AG08395 (cell line): ENCODE measurements around the gene CACNA1F.

Source experiments
- DNase-seq: peaks from one replicate; pipeline ENCODE4 v3.0.0; 2012; ENCODE audit warnings: mixed read lengths, low spot score

Gene CACNA1F

GRCh38 chrX:49257846-49258748, 25.0 kb upstream of the CACNA1F start:
- DNase-seq: no peak

GRCh38 chrX:49257074-49257790, 24.1 kb upstream of the CACNA1F start:
- DNase-seq: no peak

GRCh38 chrX:49256268-49256995, 23.3 kb upstream of the CACNA1F start:
- DNase-seq: no peak

- no peak for DNase-seq
Measured at GRCh38 chrX:49254639-49255038, 21.5 kb upstream of the CACNA1F start.

GRCh38 chrX:49251325-49251724, 18.2 kb upstream of the CACNA1F start:
- no peak for DNase-seq

- no peak for DNase-seq
Measured at GRCh38 chrX:49250578-49250977, 17.4 kb upstream of the CACNA1F start.

GRCh38 chrX:49250066-49250465, 16.9 kb upstream of the CACNA1F start:
- DNase-seq: no peak

- no peak for DNase-seq
Measured at GRCh38 chrX:49249616-49250015, 16.5 kb upstream of the CACNA1F start.

- no peak for DNase-seq
Measured at GRCh38 chrX:49249071-49249470, 15.9 kb upstream of the CACNA1F start.

GRCh38 chrX:49247916-49248811, 15.0 kb upstream of the CACNA1F start:
- no peak for DNase-seq

GRCh38 chrX:49247346-49247745, 14.2 kb upstream of the CACNA1F start:
- no peak for DNase-seq

- DNase-seq: no peak
Measured at GRCh38 chrX:49246541-49246940, 13.4 kb upstream of the CACNA1F start.

GRCh38 chrX:49244207-49244606, 11.1 kb upstream of the CACNA1F start:
- no peak for DNase-seq

- DNase-seq: no peak
Measured at GRCh38 chrX:49243166-49243565, 10.0 kb upstream of the CACNA1F start.

GRCh38 chrX:49242545-49243066, 9.5 kb upstream of the CACNA1F start:
- no peak for DNase-seq

GRCh38 chrX:49238735-49239134, 5.6 kb upstream of the CACNA1F start:
- no peak for DNase-seq

GRCh38 chrX:49237060-49237459, 3.9 kb upstream of the CACNA1F start:
- DNase-seq: no peak

- no peak for DNase-seq
Measured at GRCh38 chrX:49233887-49234555, 881 bp upstream of the CACNA1F start.

- DNase-seq: no peak
Measured at GRCh38 chrX:49232525-49232924, 615 bp downstream of the CACNA1F start.

GRCh38 chrX:49231333-49232000, 1.7 kb downstream of the CACNA1F start:
- DNase-seq: no peak
